ENCODE measurements around the gene FAM193A. TPM values are rescaled to one million over a fixed set of nuclear protein-coding genes. Genes with fewer than 3 reads are reported as not detected.

Gene FAM193A
- total and polyA plus RNA-seq, 5 donors from 2014 or later = 0.71 to 44.3 (median 1.6) TPM

GRCh38 chr4:2689825-2690700 is 153.6 kb downstream of the FAM193A start:
- peaks cover 89% of the 10 kb centered on the region for H3K36me3 ChIP-seq (ENCODE audit: control insufficient read depth, insufficient read depth, low read length)
- H3K9me3 ChIP-seq (ENCODE audit: control insufficient read depth in 2 of 2, low read length in 2 of 2) = no peaks in the 10 kb centered on the region
- no peak overlapping the region for H3K4me3 ChIP-seq (ENCODE audit: low read depth, low read length)
- ATAC-seq (ENCODE audit: low read depth in 2 of 2) (peak; percentile 54 to 65), DNase-seq (peak in 1 of 3 donors; percentile 18)
- Mint-ChIP-seq H3K4me3 (peak overlapping the region in 1 of 4 donors; percentile 7), H3K27me3 (no peaks in the 10 kb centered on the region), H3K9me3 (peaks cover 0 to 2% (median 0%) of the 10 kb centered on the region in 7 donors), H3K27ac (peak overlapping the region in 2 of 3 donors; percentile 58 to 79), H3K4me1 (peaks cover 0 to 15% (median 4%) of the 10 kb centered on the region in 4 donors), H3K36me3 (peaks cover 66% of the 10 kb centered on the region)
- no peaks in the 10 kb centered on the region for H3K4me1 ChIP-seq (ENCODE audit: control insufficient read depth, insufficient read depth, low read length, poor library complexity, severe bottlenecking)
- H3K27me3 ChIP-seq (ENCODE audit: control insufficient read depth, insufficient read depth, low read length) = no peaks in the 10 kb centered on the region
- H3K27ac ChIP-seq (ENCODE audit: insufficient read depth, low read length, poor library complexity, severe bottlenecking) = no peak overlapping the region

- Histone ChIP-seq H3K4me1 (ENCODE audit: control insufficient read depth, insufficient read depth, low read length, poor library complexity, severe bottlenecking) (no peaks in the 10 kb centered on the region), H3K4me3 (ENCODE audit: low read depth, low read length) (no peak overlapping the region), H3K27ac (ENCODE audit: insufficient read depth, low read length, poor library complexity, severe bottlenecking) (no peak overlapping the region), H3K36me3 (ENCODE audit: control insufficient read depth, insufficient read depth, low read length) (peaks cover 94% of the 10 kb centered on the region), H3K27me3 (ENCODE audit: control insufficient read depth, insufficient read depth, low read length) (no peaks in the 10 kb centered on the region), H3K9me3 (ENCODE audit: control insufficient read depth in 2 of 2, low read length in 2 of 2) (no peaks in the 10 kb centered on the region)
- peak overlapping the region in 2 of 3 donors; percentile 58 to 76 for H3K27ac Mint-ChIP-seq
- no peak for DNase-seq
- H3K9me3 Mint-ChIP-seq = peaks cover 0 to 2% (median 0%) of the 10 kb centered on the region in 7 donors
- peaks cover 61% of the 10 kb centered on the region for H3K36me3 Mint-ChIP-seq
- H3K27me3 Mint-ChIP-seq = no peaks in the 10 kb centered on the region
- ATAC-seq (ENCODE audit: low read depth in 2 of 2) = no peak
- peaks cover 0 to 8% (median 4%) of the 10 kb centered on the region in 4 donors for H3K4me1 Mint-ChIP-seq
- H3K4me3 Mint-ChIP-seq = no peak overlapping the region
These were observed 154.9 kb downstream of the FAM193A start for GRCh38 chr4:2691313-2691712.

- peaks cover 0 to 2% (median 0%) of the 10 kb centered on the region in 7 donors for H3K9me3 Mint-ChIP-seq
- H3K4me1 ChIP-seq (ENCODE audit: control insufficient read depth, insufficient read depth, low read length, poor library complexity, severe bottlenecking) = no peaks in the 10 kb centered on the region
- H3K27me3 ChIP-seq (ENCODE audit: control insufficient read depth, insufficient read depth, low read length) = no peaks in the 10 kb centered on the region
- no peak overlapping the region for H3K4me3 Mint-ChIP-seq
- no peaks in the 10 kb centered on the region for H3K27me3 Mint-ChIP-seq
- H3K4me3 ChIP-seq (ENCODE audit: low read depth, low read length) = no peak overlapping the region
- H3K36me3 Mint-ChIP-seq = peaks cover 63% of the 10 kb centered on the region
- no peak for DNase-seq
- H3K27ac Mint-ChIP-seq = peak overlapping the region; percentile 51 to 74 (median 58)
- H3K27ac ChIP-seq (ENCODE audit: insufficient read depth, low read length, poor library complexity, severe bottlenecking) = no peak overlapping the region
- H3K36me3 ChIP-seq (ENCODE audit: control insufficient read depth, insufficient read depth, low read length) = peaks cover 94% of the 10 kb centered on the region
- H3K4me1 Mint-ChIP-seq = peaks cover 0 to 8% (median 4%) of the 10 kb centered on the region in 4 donors
- no peaks in the 10 kb centered on the region for H3K9me3 ChIP-seq (ENCODE audit: control insufficient read depth in 2 of 2, low read length in 2 of 2)
- ATAC-seq (ENCODE audit: low read depth in 2 of 2) = no peak
These were observed 155.5 kb downstream of the FAM193A start for GRCh38 chr4:2691952-2692435.

- Mint-ChIP-seq H3K27me3 (no peaks in the 10 kb centered on the region), H3K4me1 (peaks cover 0 to 5% (median 4%) of the 10 kb centered on the region in 4 donors), H3K27ac (no peak overlapping the region), H3K4me3 (no peak overlapping the region), H3K36me3 (peaks cover 62% of the 10 kb centered on the region), H3K9me3 (peaks cover 0 to 2% (median 0%) of the 10 kb centered on the region in 7 donors)
- no peak overlapping the region for H3K4me3 ChIP-seq (ENCODE audit: low read depth, low read length)
- DNase-seq (no peak), ATAC-seq (ENCODE audit: low read depth in 2 of 2) (no peak)
- H3K36me3 ChIP-seq (ENCODE audit: control insufficient read depth, insufficient read depth, low read length) = peaks cover 95% of the 10 kb centered on the region
- no peaks in the 10 kb centered on the region for H3K27me3 ChIP-seq (ENCODE audit: control insufficient read depth, insufficient read depth, low read length)
- no peaks in the 10 kb centered on the region for H3K9me3 ChIP-seq (ENCODE audit: control insufficient read depth in 2 of 2, low read length in 2 of 2)
- no peak overlapping the region for H3K27ac ChIP-seq (ENCODE audit: insufficient read depth, low read length, poor library complexity, severe bottlenecking)
- H3K4me1 ChIP-seq (ENCODE audit: control insufficient read depth, insufficient read depth, low read length, poor library complexity, severe bottlenecking) = no peaks in the 10 kb centered on the region
These were observed 158.2 kb downstream of the FAM193A start for GRCh38 chr4:2694691-2695090.

GRCh38 chr4:2695346-2696060 is 159.1 kb downstream of the FAM193A start:
- no peak for DNase-seq
- Mint-ChIP-seq H3K9me3 (peaks cover 0 to 2% (median 0%) of the 10 kb centered on the region in 7 donors), H3K36me3 (peaks cover 62% of the 10 kb centered on the region), H3K4me3 (no peak overlapping the region), H3K27me3 (no peaks in the 10 kb centered on the region), H3K27ac (no peak overlapping the region), H3K4me1 (peaks cover 0 to 5% (median 2%) of the 10 kb centered on the region in 4 donors)
- Histone ChIP-seq H3K4me3 (ENCODE audit: low read depth, low read length) (no peak overlapping the region), H3K27me3 (ENCODE audit: control insufficient read depth, insufficient read depth, low read length) (no peaks in the 10 kb centered on the region), H3K36me3 (ENCODE audit: control insufficient read depth, insufficient read depth, low read length) (peaks cover 96% of the 10 kb centered on the region), H3K4me1 (ENCODE audit: control insufficient read depth, insufficient read depth, low read length, poor library complexity, severe bottlenecking) (no peaks in the 10 kb centered on the region), H3K27ac (ENCODE audit: insufficient read depth, low read length, poor library complexity, severe bottlenecking) (no peak overlapping the region), H3K9me3 (ENCODE audit: control insufficient read depth in 2 of 2, low read length in 2 of 2) (no peaks in the 10 kb centered on the region)
- no peak for ATAC-seq (ENCODE audit: low read depth in 2 of 2)

GRCh38 chr4:2696423-2696822 is 160.0 kb downstream of the FAM193A start:
- peaks cover 96% of the 10 kb centered on the region for H3K36me3 ChIP-seq (ENCODE audit: control insufficient read depth, insufficient read depth, low read length)
- no peaks in the 10 kb centered on the region for H3K27me3 ChIP-seq (ENCODE audit: control insufficient read depth, insufficient read depth, low read length)
- peaks cover 0 to 5% (median 2%) of the 10 kb centered on the region in 4 donors for H3K4me1 Mint-ChIP-seq
- no peak overlapping the region for H3K27ac ChIP-seq (ENCODE audit: insufficient read depth, low read length, poor library complexity, severe bottlenecking)
- no peak overlapping the region for H3K4me3 ChIP-seq (ENCODE audit: low read depth, low read length)
- peaks cover 60% of the 10 kb centered on the region for H3K36me3 Mint-ChIP-seq
- ATAC-seq (ENCODE audit: low read depth in 2 of 2) (peak; percentile 26 to 50), DNase-seq (no peak)
- peaks cover 0 to 2% (median 0%) of the 10 kb centered on the region in 7 donors for H3K9me3 Mint-ChIP-seq
- H3K9me3 ChIP-seq (ENCODE audit: control insufficient read depth in 2 of 2, low read length in 2 of 2) = no peaks in the 10 kb centered on the region
- H3K27ac Mint-ChIP-seq = no peak overlapping the region
- no peaks in the 10 kb centered on the region for H3K4me1 ChIP-seq (ENCODE audit: control insufficient read depth, insufficient read depth, low read length, poor library complexity, severe bottlenecking)
- no peaks in the 10 kb centered on the region for H3K27me3 Mint-ChIP-seq
- H3K4me3 Mint-ChIP-seq = no peak overlapping the region

GRCh38 chr4:2697995-2698414 is 161.6 kb downstream of the FAM193A start:
- DNase-seq (no peak), ATAC-seq (ENCODE audit: low read depth in 2 of 2) (no peak)
- no peaks in the 10 kb centered on the region for H3K27me3 ChIP-seq (ENCODE audit: control insufficient read depth, insufficient read depth, low read length)
- H3K9me3 ChIP-seq (ENCODE audit: control insufficient read depth in 2 of 2, low read length in 2 of 2) = no peaks in the 10 kb centered on the region
- H3K27ac ChIP-seq (ENCODE audit: insufficient read depth, low read length, poor library complexity, severe bottlenecking) = no peak overlapping the region
- Mint-ChIP-seq H3K9me3 (no peaks in the 10 kb centered on the region), H3K4me1 (peaks cover 0 to 4% (median 2%) of the 10 kb centered on the region in 4 donors), H3K27me3 (no peaks in the 10 kb centered on the region), H3K36me3 (peaks cover 63% of the 10 kb centered on the region), H3K4me3 (no peak overlapping the region), H3K27ac (no peak overlapping the region)
- H3K4me1 ChIP-seq (ENCODE audit: control insufficient read depth, insufficient read depth, low read length, poor library complexity, severe bottlenecking) = no peaks in the 10 kb centered on the region
- no peak overlapping the region for H3K4me3 ChIP-seq (ENCODE audit: low read depth, low read length)
- H3K36me3 ChIP-seq (ENCODE audit: control insufficient read depth, insufficient read depth, low read length) = peaks cover 96% of the 10 kb centered on the region

Measured in CD4-positive, CD25-positive, alpha-beta regulatory T cell (primary cell).